Upper lobe of left lung (tissue), 4 donors: ENCODE measurements around the gene ADCY9.

ENCODE experiments used
- POLR2A ChIP-seq, 4 donors: fragments of 450-650 bp; IDR thresholded peaks; one replicate each; pipeline ENCODE4 v1.5.1; 2016 to 2017; ENCODE audit warnings: antibody characterized with exemption in 4 of 4, mild to moderate bottlenecking in 2 of 4
- POLR2AphosphoS5 ChIP-seq, 2 donors: sonication (generic); formaldehyde crosslinking; IDR thresholded peaks; one replicate each; pipeline ENCODE4 v1.5.1; 2017; ENCODE audit warnings: antibody characterized with exemption in 2 of 2
- TF ChIP-seq, protein P1 (sequence below), 6 experiments: fragments of 450-650 bp in 4 of 6; fragments of 200-600 bp in 2 of 6; sonication (generic) in 2 of 6; IDR thresholded peaks; one replicate each; pipeline ENCODE4 v1.5.1; 2016 to 2019; ENCODE audit warnings: antibody characterized with exemption in 6 of 6

DNA sequence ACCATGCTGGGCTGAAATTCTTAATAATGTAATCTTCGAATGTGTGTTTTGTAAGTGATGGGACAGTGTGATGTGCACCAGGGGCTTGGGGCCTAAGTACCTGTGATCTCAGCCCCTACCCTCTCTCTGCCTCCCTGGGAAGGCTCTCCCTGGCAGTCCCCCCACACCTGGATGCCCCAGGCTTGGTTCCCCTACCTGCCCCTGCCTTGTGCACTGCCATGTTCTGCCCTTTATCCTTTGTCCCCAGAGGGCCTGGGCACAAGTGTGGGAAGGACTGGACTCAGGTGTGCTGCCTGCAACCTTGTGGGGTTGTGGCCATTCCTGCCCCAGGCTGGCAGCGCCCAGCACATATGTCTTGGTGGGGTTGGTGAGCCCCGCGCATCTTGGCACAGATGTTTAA is 180.3 kb downstream of the ADCY9 start:
- TF ChIP-seq, protein P1, sequence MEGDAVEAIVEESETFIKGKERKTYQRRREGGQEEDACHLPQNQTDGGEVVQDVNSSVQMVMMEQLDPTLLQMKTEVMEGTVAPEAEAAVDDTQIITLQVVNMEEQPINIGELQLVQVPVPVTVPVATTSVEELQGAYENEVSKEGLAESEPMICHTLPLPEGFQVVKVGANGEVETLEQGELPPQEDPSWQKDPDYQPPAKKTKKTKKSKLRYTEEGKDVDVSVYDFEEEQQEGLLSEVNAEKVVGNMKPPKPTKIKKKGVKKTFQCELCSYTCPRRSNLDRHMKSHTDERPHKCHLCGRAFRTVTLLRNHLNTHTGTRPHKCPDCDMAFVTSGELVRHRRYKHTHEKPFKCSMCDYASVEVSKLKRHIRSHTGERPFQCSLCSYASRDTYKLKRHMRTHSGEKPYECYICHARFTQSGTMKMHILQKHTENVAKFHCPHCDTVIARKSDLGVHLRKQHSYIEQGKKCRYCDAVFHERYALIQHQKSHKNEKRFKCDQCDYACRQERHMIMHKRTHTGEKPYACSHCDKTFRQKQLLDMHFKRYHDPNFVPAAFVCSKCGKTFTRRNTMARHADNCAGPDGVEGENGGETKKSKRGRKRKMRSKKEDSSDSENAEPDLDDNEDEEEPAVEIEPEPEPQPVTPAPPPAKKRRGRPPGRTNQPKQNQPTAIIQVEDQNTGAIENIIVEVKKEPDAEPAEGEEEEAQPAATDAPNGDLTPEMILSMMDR (IDR thresholded peaks at IDR 0.05), result no peak
- TF ChIP-seq POLR2AphosphoS5 (IDR thresholded peaks at IDR 0.05) (no peak), POLR2A (IDR thresholded peaks at IDR 0.05) (no peak)
